ENCODE measurements around the gene MROH2A.

GRCh38 chr2:233743464-233744259 is 34.5 kb upstream of the MROH2A start:
- TF ChIP-seq CTCF (IDR thresholded peaks at IDR 0.05; ENCODE audit: low read depth, low read length, missing input control), result no peak
- TF ChIP-seq REST (IDR thresholded peaks at IDR 0.05), result no peak
- TF ChIP-seq MAX (IDR thresholded peaks at IDR 0.05), result no peak
